Measurements from ENCODE around the gene ABCD1.
"Not testable (repeated sequence)": the region's sequence is repeated elsewhere in the genome, so short reads cannot be mapped to it uniquely, and the experiment has no call there.

The ABCD1 gene

GRCh38 chrX:153724252-153725038, at the start of gene ABCD1, which contains the start of gene BCAP31:
ABCD1 (plus strand) TSS chrX:153724856; CDS start chrX:153725267, 411 bp downstream.
BCAP31 (minus strand) TSS chrX:153724387; CDS start chrX:153723244, 1,143 bp downstream.
- peak; percentile 74 for DNase-seq (ENCODE audit: low read depth)

GRCh38 chrX:153681175-153681574, 43.5 kb upstream of the ABCD1 start:
- DNase-seq (ENCODE audit: low read depth) = no peak

- not testable (repeated sequence) for DNase-seq (ENCODE audit: low read depth)
Measured at GRCh38 chrX:153683486-153683885, 41.2 kb upstream of the ABCD1 start.

- DNase-seq (ENCODE audit: low read depth) = no peak
Measured at GRCh38 chrX:153684467-153685155, 40.0 kb upstream of the ABCD1 start.

GRCh38 chrX:153685156-153685536, 39.5 kb upstream of the ABCD1 start:
- no peak for DNase-seq (ENCODE audit: low read depth)

- no peak for DNase-seq (ENCODE audit: low read depth)
Measured at GRCh38 chrX:153685751-153686696, 38.6 kb upstream of the ABCD1 start.

GRCh38 chrX:153686711-153687110, 37.9 kb upstream of the ABCD1 start:
- no peak for DNase-seq (ENCODE audit: low read depth)

- no peak for DNase-seq (ENCODE audit: low read depth)
Measured at GRCh38 chrX:153687121-153688039, 37.3 kb upstream of the ABCD1 start, which contains the start of gene SLC6A8. SLC6A8 (plus strand) TSS chrX:153687926; CDS start chrX:153688575, 649 bp downstream.

GRCh38 chrX:153688071-153688470, 36.6 kb upstream of the ABCD1 start:
- DNase-seq (ENCODE audit: low read depth) = no peak

- DNase-seq (ENCODE audit: low read depth) = no peak
Measured at GRCh38 chrX:153688506-153688905, 36.1 kb upstream of the ABCD1 start.

- no peak for DNase-seq (ENCODE audit: low read depth)
Measured at GRCh38 chrX:153688911-153689590, 35.6 kb upstream of the ABCD1 start.

GRCh38 chrX:153689654-153690465, 34.8 kb upstream of the ABCD1 start:
- no peak for DNase-seq (ENCODE audit: low read depth)

- DNase-seq (ENCODE audit: low read depth) = no peak
Measured at GRCh38 chrX:153690466-153690865, 34.2 kb upstream of the ABCD1 start.

GRCh38 chrX:153691032-153691827, 33.4 kb upstream of the ABCD1 start:
- DNase-seq (ENCODE audit: low read depth) = not testable (repeated sequence)

GRCh38 chrX:153692003-153692402, 32.7 kb upstream of the ABCD1 start:
- DNase-seq (ENCODE audit: low read depth) = no peak

- no peak for DNase-seq (ENCODE audit: low read depth)
Measured at GRCh38 chrX:153692611-153693156, 32.0 kb upstream of the ABCD1 start.

GRCh38 chrX:153693216-153694086, 31.2 kb upstream of the ABCD1 start:
- DNase-seq (ENCODE audit: low read depth) = no peak

Data from CMK (cell line).